Activated CD4-positive, alpha-beta T cell treated with anti-CD3 and anti-CD28 coated beads for 24 hours (primary cell): ENCODE data around the gene TBC1D2.
"Not testable (repeated sequence)": the region's sequence is repeated elsewhere in the genome, so short reads cannot be mapped to it uniquely, and the experiment has no call there.

Source experiments
- DNase-seq, 2 donors: peaks; one replicate each; pipeline ENCODE4 v3.0.0-alpha.2; 2020; ENCODE audit warnings: low read depth in 2 of 2

TBC1D2 gene

DNA sequence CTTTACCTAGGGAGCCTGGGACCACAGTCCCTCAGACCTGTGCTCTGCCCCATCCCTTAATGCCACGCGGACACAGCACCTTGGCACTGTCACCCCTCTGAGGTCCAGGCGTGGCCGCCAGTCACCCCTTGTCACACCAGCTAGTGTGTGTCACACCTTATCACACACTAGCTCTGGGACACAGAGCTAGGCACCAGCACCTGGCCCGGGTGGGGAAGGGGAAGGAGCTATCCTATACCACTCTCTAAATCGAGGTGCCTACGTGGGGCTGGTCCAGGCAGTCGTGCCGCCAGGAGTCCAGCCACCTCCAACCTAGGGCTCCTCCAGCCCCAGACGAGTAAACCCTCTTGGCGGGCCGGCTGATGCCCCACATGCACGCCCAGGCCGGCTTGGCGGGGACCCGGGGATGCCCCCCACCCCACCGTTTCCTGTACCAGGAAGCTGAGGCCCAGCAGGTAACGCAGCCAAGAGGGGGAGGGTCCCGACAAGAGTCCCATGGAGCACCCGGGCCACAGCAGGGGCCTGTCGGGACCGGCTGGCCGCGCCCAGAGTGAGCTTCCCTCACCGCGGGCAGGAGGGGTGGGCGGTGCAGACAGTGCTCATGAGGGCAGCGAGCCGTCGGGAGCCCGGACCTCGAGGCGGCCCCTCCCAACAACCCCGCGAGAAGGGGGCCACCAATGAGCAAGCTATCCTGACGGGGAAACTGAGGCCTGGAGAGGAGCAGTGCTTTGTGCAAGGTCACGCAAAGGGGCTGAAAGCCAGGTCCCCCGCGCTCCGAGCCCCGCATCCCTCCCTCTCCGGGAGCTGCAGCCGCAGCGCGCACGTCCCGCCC lies 63.6 kb downstream of the TBC1D2 start:
- peak in 1 of 2 donors; percentile 16 for DNase-seq

- DNase-seq = no peak
These were observed 64.3 kb downstream of the TBC1D2 start for GRCh38 chr9:98191181-98191608.

- no peak for DNase-seq
These were observed 64.7 kb downstream of the TBC1D2 start for GRCh38 chr9:98190757-98191105.

GRCh38 chr9:98189412-98189811 lies 66.0 kb downstream of the TBC1D2 start:
- no peak for DNase-seq

DNA sequence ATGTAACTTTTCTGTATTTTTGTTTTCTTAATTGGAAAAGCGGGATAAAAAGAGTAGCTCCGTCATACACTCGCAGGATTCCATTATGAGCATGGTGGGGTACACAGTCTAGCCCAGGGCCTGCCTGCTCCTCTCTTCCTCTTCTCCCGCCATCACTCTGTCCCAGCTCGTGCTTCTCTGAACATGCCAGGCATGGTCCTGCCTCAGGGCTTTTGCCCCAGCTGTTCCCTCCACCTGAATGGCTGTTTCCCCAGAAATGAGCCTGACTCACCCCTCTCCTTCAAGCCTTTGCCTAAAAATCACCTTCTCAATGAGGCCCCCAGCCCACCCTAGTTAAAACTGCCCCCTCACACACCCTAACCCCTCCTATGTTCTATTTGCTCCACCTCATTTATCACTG lies 67.5 kb downstream of the TBC1D2 start:
- no peak for DNase-seq

GRCh38 chr9:98186236-98186635 lies 69.2 kb downstream of the TBC1D2 start:
- DNase-seq = no peak

GRCh38 chr9:98185611-98186171 lies 69.8 kb downstream of the TBC1D2 start:
- no peak for DNase-seq

GRCh38 chr9:98185021-98185567 lies 70.4 kb downstream of the TBC1D2 start:
- no peak for DNase-seq

- no peak for DNase-seq
These were observed 71.1 kb downstream of the TBC1D2 start for GRCh38 chr9:98184326-98184725.

DNA sequence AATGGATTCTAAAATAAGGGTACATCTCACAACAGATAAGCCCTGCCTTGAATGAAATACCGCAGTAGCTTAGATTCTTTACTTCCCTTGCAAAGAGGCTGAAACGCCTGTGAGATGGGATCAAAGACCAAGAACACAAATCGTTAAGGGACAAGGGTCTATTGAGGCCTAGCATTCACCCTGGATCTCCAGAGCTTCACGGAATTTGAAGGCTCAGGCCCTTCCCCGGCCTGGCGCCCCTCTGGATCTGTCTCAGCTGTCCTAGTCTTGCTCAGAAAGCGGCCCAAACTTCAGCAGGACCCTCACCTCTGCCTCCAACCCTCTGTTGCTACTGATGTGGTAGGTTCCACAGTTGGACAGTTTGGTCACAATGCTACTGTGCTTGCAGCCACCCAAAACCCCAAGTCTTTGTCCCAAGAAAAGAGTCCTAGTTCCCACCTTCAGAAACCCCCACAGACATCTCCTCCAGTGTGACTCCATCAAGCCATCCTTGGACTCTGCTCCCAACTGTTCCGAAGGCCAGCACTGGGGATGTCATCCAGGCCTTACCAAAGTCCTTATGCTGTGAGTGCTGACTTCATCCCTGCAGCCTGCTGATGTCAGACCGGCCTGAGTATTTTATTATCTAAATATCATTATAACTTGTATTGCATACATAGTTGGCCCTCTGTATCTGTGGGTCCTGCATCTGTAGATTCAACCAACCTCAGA lies 72.4 kb downstream of the TBC1D2 start:
- DNase-seq = no peak

GRCh38 chr9:98182069-98182820 lies 73.2 kb downstream of the TBC1D2 start:
- DNase-seq = no peak

DNA sequence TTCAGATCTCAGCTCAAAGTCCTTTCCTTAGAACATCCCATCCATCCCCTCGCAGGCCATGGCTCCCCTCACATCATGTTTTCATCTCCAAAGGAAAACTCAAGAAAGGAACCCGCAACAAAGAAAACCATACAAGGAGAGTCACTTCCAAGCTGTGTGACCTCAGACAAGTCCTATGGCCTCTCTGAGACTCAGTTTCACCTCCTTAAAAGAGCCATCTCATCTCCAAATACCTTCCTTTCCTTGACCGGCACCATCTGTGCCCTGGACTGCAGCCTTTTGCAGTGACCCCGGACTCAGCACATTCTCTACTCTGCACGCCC lies 73.7 kb downstream of the TBC1D2 start:
- DNase-seq = no peak

DNA sequence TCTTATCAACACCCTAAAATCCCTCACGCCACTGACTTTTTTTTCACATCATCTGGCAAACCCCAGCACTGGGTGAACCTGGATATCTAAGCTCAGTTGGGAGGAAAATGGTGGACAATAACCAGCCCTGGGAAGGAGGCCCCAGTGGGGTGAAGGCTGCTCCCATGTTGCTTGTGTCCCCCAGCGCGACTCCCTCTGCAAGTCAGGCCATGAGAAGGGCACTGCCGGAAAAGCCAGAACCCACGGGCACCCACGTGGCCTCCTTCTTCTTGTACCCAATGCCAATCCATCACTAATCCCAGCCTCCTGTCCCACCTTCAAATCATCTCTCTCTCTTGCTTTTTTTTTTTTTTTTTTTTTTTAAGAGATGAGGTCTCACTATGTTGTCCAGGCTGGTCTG lies 74.5 kb downstream of the TBC1D2 start:
- no peak for DNase-seq

GRCh38 chr9:98178874-98179850 lies 76.3 kb downstream of the TBC1D2 start:
- DNase-seq = no peak

- DNase-seq = no peak
These were observed 78.8 kb downstream of the TBC1D2 start for GRCh38 chr9:98176391-98177259.

- no peak for DNase-seq
These were observed 79.7 kb downstream of the TBC1D2 start for GRCh38 chr9:98175762-98176161.

- no peak for DNase-seq
These were observed 80.3 kb downstream of the TBC1D2 start for GRCh38 chr9:98175028-98175569.

- not testable (repeated sequence) for DNase-seq
These were observed 80.9 kb downstream of the TBC1D2 start for GRCh38 chr9:98174502-98174918.

GRCh38 chr9:98173181-98173580 lies 82.3 kb downstream of the TBC1D2 start:
- DNase-seq = no peak

DNA sequence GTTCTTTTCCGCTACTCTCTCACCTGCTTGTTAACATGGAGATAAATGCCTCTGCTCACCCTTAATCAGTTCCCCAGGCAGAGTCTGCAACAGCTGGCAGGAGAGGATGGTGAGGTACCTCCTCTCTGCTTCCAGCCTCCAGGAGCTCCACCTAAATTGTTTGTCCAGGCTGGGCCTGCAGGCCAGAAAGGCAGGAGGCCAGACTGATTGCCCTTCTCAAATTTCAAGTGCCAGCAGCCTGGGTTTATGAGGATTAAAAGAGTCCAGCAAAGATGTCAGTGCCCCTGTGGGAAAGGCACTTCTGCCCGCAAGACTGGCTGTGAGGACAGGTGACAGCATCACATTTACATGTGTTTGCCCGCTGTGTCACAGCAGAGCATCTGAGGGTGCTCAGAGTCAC lies 82.8 kb downstream of the TBC1D2 start:
- DNase-seq = no peak
